MCF 10A (cell line): ENCODE measurements around the gene PCCA. TPM values are rescaled to one million over a fixed set of nuclear protein-coding genes. Genes with fewer than 3 reads are reported as not detected.

Experiments used
- BruUV-seq: library from RNA; stranded (reverse); fragments of 400-500 nt; replicated peaks from 2 replicates; lab custom pipeline; 2021; lab: Mats Ljungman, UMichigan
- CTCF ChIA-PET: fragments of 300-600 bp; sonication (Branson Sonifier 250); formaldehyde crosslinking; extraction: SDS; loops from one replicate; lab custom pipeline; 2021; ENCODE audit warnings: antibody characterized with exemption, inconsistent platforms; lab: Yijun Ruan, JAX
- POLR2A ChIA-PET: fragments of 300-600, 350-650 bp; sonication (Branson Sonifier 250); formaldehyde crosslinking; extraction: SDS; loops from one replicate; lab custom pipeline; 2020; ENCODE audit warnings: antibody characterized with exemption, inconsistent platforms; lab: Yijun Ruan, JAX
- DNase-seq: peaks from one replicate; pipeline ENCODE4 v3.0.0-alpha.2; 2018; ENCODE audit not compliant: unreplicated experiment
- H3K27ac Mint-ChIP-seq: one replicate; pipeline ENCODE4 v1.8.0; 2022; ENCODE audit warnings: mild to moderate bottlenecking, low read depth, mixed read lengths; ENCODE audit not compliant: unreplicated experiment
- H3K27me3 Mint-ChIP-seq: one replicate; pipeline ENCODE4 v1.8.0; 2022; ENCODE audit warnings: mixed read lengths; ENCODE audit not compliant: insufficient read depth, unreplicated experiment
- H3K36me3 Mint-ChIP-seq: one replicate; pipeline ENCODE4 v1.8.0; 2022; ENCODE audit warnings: mild to moderate bottlenecking, moderate library complexity, mixed read lengths; ENCODE audit not compliant: insufficient read depth, unreplicated experiment
- H3K4me1 Mint-ChIP-seq: one replicate; pipeline ENCODE4 v1.8.0; 2022; ENCODE audit warnings: mixed read lengths; ENCODE audit not compliant: insufficient read depth, unreplicated experiment
- H3K4me3 Mint-ChIP-seq: one replicate; pipeline ENCODE4 v1.8.0; 2022; ENCODE audit warnings: mild to moderate bottlenecking, moderate library complexity, mixed read lengths; ENCODE audit not compliant: unreplicated experiment
- H3K9me3 Mint-ChIP-seq: one replicate; pipeline ENCODE4 v1.8.0; 2022; ENCODE audit warnings: mixed read lengths; ENCODE audit not compliant: unreplicated experiment
- CTCF ChIP-seq: fragments of 200-600 bp; IDR thresholded peaks from one replicate; pipeline ENCODE4 v1.8.0; 2022; ENCODE audit warnings: antibody characterized with exemption, mild to moderate bottlenecking; ENCODE audit not compliant: unreplicated experiment
- intact Hi-C: fragments of 100-400 bp; cut with micrococcal nuclease; formaldehyde crosslinking; loops from 2 replicates; pipeline ENCODE4 v1.14.1; 2022
- total RNA-seq: library from RNA; stranded (reverse); gene quantifications from 2 replicates; pipeline ENCODE4 v1.2.3, GENCODE V29; 2022

The PCCA gene
- total RNA-seq, 1 experiment from 2014 or later, result 23.4 TPM

- no peak for TF ChIP-seq CTCF
- H3K27me3 Mint-ChIP-seq, result no peaks in the 10 kb centered on the region
- H3K9me3 Mint-ChIP-seq, result no peaks in the 10 kb centered on the region
- H3K4me3 Mint-ChIP-seq, result no peak overlapping the region
- no TSS peak for BruUV-seq
- peaks cover 4% of the 10 kb centered on the region for H3K4me1 Mint-ChIP-seq
- H3K27ac Mint-ChIP-seq, result no peak overlapping the region
- DNase-seq, result no peak
- intact Hi-C loops, result no loop called here
- H3K36me3 Mint-ChIP-seq, result no peaks in the 10 kb centered on the region
- ChIA-PET POLR2A (interaction anchor here (0.7 to 1.2 kb wide), 2 partner anchors 137 to 181 kb away, joined by 3 to 4 read pairs; no protein-coding TSS in a partner anchor), CTCF (interaction anchor here (0.6 to 0.7 kb wide), 3 partner anchors 24 to 332 kb away, joined by 3 to 4 read pairs (median 3); no protein-coding TSS in a partner anchor)
These were observed 350.5 kb downstream of the PCCA start for GRCh38 chr13:100439247-100439970.

- CTCF ChIA-PET, result interaction anchor here (0.5 to 0.8 kb wide), 3 partner anchors 54 to 789 kb away, joined by 3 to 4 read pairs (median 3); no protein-coding TSS in a partner anchor
- Mint-ChIP-seq H3K4me1 (no peaks in the 10 kb centered on the region), H3K36me3 (peaks cover under 1% of the 10 kb centered on the region), H3K27ac (no peak overlapping the region), H3K9me3 (no peaks in the 10 kb centered on the region), H3K4me3 (no peak overlapping the region), H3K27me3 (no peaks in the 10 kb centered on the region)
- no peak for TF ChIP-seq CTCF
- DNase-seq, result no peak
- BruUV-seq, result no TSS peak
- POLR2A ChIA-PET, result interaction anchor here (1.2 kb wide), 1 partner anchor 139 kb away, joined by 3 read pairs; no protein-coding TSS in a partner anchor
- intact Hi-C loops, result no loop called here
These were observed 352.0 kb downstream of the PCCA start for GRCh38 chr13:100440751-100441425.

GRCh38 chr13:100442095-100442832 lies 353.4 kb downstream of the PCCA start:
- Mint-ChIP-seq H3K4me3 (no peak overlapping the region), H3K4me1 (no peaks in the 10 kb centered on the region), H3K27me3 (no peaks in the 10 kb centered on the region), H3K9me3 (no peaks in the 10 kb centered on the region), H3K36me3 (peaks cover 8% of the 10 kb centered on the region), H3K27ac (no peak overlapping the region)
- DNase-seq, result no peak
- intact Hi-C loops, result no loop called here
- TF ChIP-seq CTCF, result no peak
- no TSS peak for BruUV-seq
- ChIA-PET POLR2A (no interaction called here), CTCF (interaction anchor here (0.7 kb wide), 2 partner anchors 136 to 532 kb away, joined by 3 to 4 read pairs; no protein-coding TSS in a partner anchor)
